Esophagus (tissue), 2 donors: ENCODE results near the gene WNT11. TPM values are rescaled to one million over a fixed set of nuclear protein-coding genes. Genes with fewer than 3 reads are reported as not detected.

Source experiments
- H3K27ac ChIP-seq, 2 donors: one replicate each; pipeline ENCODE4 v1.5.1; 2013; ENCODE audit warnings: low read depth in 2 of 2, mild to moderate bottlenecking in 2 of 2, inconsistent platforms in 1 of 2, low read length in 1 of 2, moderate library complexity in 1 of 2
- H3K27me3 ChIP-seq, 2 donors: one replicate each; pipeline ENCODE4 v1.6.1; 2013; ENCODE audit warnings: low read length in 2 of 2, control low read depth in 1 of 2, mild to moderate bottlenecking in 1 of 2; ENCODE audit not compliant: insufficient read depth in 2 of 2, control insufficient read depth in 1 of 2
- H3K36me3 ChIP-seq, 2 donors: one replicate each; pipeline ENCODE4 v1.6.1; 2013; ENCODE audit warnings: low read length in 1 of 2; ENCODE audit not compliant: control insufficient read depth in 2 of 2, insufficient read depth in 2 of 2
- H3K4me1 ChIP-seq, 2 donors: one replicate each; pipeline ENCODE4 v1.6.1; 2013; ENCODE audit warnings: low read length in 1 of 2; ENCODE audit not compliant: control insufficient read depth in 2 of 2, insufficient read depth in 2 of 2
- H3K4me3 ChIP-seq, 2 donors: one replicate each; pipeline ENCODE4 v1.5.1; 2013; ENCODE audit warnings: low read length in 2 of 2, mild to moderate bottlenecking in 2 of 2, low read depth in 1 of 2, moderate library complexity in 1 of 2
- H3K9me3 ChIP-seq, 2 donors: one replicate each; pipeline ENCODE4 v1.6.1; 2013; ENCODE audit warnings: mild to moderate bottlenecking in 2 of 2, low read depth in 1 of 2, low read length in 1 of 2, moderate library complexity in 1 of 2; ENCODE audit not compliant: control insufficient read depth in 2 of 2, insufficient read depth in 1 of 2
- WGBS, 2 donors: extraction: QIAGEN DNeasy Blood & Tissue Kit; methylation state at CpG; one replicate each; pipeline ENCODE4 v1.1.7; 2013; 5-methylcytosine and 5-hydroxymethylcytosine counted together
- polyA plus RNA-seq, 2 donors: library from polyadenylated mRNA; stranded (reverse); fragments of 200-250 nt; gene quantifications; one replicate each; pipeline ENCODE4 v1.2.3, GENCODE V29; 2013
- donor health status: healthy with polysubstance abuse.
- donor health status: Bipolar disorder and iron deficiency.

Gene WNT11
- polyA plus RNA-seq, 2 donors: 0.20 to 0.25 TPM

- Histone ChIP-seq H3K9me3 (peaks cover 0 to 4% of the 10 kb centered on the region in 2 donors), H3K4me3 (no peak overlapping the region), H3K27ac (no peak overlapping the region), H3K4me1 (no peaks in the 10 kb centered on the region), H3K27me3 (no peaks in the 10 kb centered on the region), H3K36me3 (no peaks in the 10 kb centered on the region)
- 95 to 97% methylated on average over 11 of the region's 11 CpGs for WGBS, 2 donors
Observed at GRCh38 chr11:76246271-76246933, 40.1 kb upstream of the WNT11 start.

- no peaks in the 10 kb centered on the region for H3K4me1 ChIP-seq
- H3K9me3 ChIP-seq: peaks cover 0 to 4% of the 10 kb centered on the region in 2 donors
- WGBS, 2 donors: 71 to 79% methylated on average over 2 of the region's 2 CpGs
- H3K36me3 ChIP-seq: no peaks in the 10 kb centered on the region
- no peak overlapping the region for H3K4me3 ChIP-seq
- H3K27me3 ChIP-seq: no peaks in the 10 kb centered on the region
- no peak overlapping the region for H3K27ac ChIP-seq
Observed at GRCh38 chr11:76245720-76246119, 39.4 kb upstream of the WNT11 start.

- Histone ChIP-seq H3K9me3 (no peaks in the 10 kb centered on the region), H3K4me1 (no peaks in the 10 kb centered on the region), H3K4me3 (no peak overlapping the region), H3K27me3 (no peaks in the 10 kb centered on the region), H3K27ac (no peak overlapping the region), H3K36me3 (no peaks in the 10 kb centered on the region)
- 69 to 77% methylated on average over 4 of the region's 4 CpGs for WGBS, 2 donors
Observed at GRCh38 chr11:76244316-76244851, 38.1 kb upstream of the WNT11 start.

- H3K9me3 ChIP-seq: no peaks in the 10 kb centered on the region
- WGBS, 2 donors: 80% methylated on average over 7 of the region's 7 CpGs
- H3K27me3 ChIP-seq: no peaks in the 10 kb centered on the region
- no peak overlapping the region for H3K4me3 ChIP-seq
- H3K27ac ChIP-seq: no peak overlapping the region
- no peaks in the 10 kb centered on the region for H3K4me1 ChIP-seq
- H3K36me3 ChIP-seq: no peaks in the 10 kb centered on the region
Observed at GRCh38 chr11:76243957-76244285, 37.6 kb upstream of the WNT11 start.

- Histone ChIP-seq H3K36me3 (no peaks in the 10 kb centered on the region), H3K4me3 (no peak overlapping the region), H3K27ac (no peak overlapping the region), H3K9me3 (no peaks in the 10 kb centered on the region), H3K4me1 (no peaks in the 10 kb centered on the region), H3K27me3 (no peaks in the 10 kb centered on the region)
- WGBS, 2 donors: 46 to 47% methylated on average over 22 to 23 of the region's 23 CpGs
Observed at GRCh38 chr11:76243193-76243956, 37.1 kb upstream of the WNT11 start.

GRCh38 chr11:76242004-76242779 is 35.9 kb upstream of the WNT11 start:
- Histone ChIP-seq H3K27me3 (no peaks in the 10 kb centered on the region), H3K4me1 (no peaks in the 10 kb centered on the region), H3K36me3 (no peaks in the 10 kb centered on the region), H3K9me3 (no peaks in the 10 kb centered on the region), H3K27ac (no peak overlapping the region), H3K4me3 (no peak overlapping the region)
- WGBS, 2 donors: 90 to 93% methylated on average over 12 of the region's 12 CpGs

- Histone ChIP-seq H3K9me3 (no peaks in the 10 kb centered on the region), H3K27ac (no peak overlapping the region), H3K4me3 (no peak overlapping the region), H3K27me3 (no peaks in the 10 kb centered on the region), H3K36me3 (no peaks in the 10 kb centered on the region), H3K4me1 (no peaks in the 10 kb centered on the region)
- 84 to 91% methylated on average over 17 of the region's 17 CpGs for WGBS, 2 donors
Observed at GRCh38 chr11:76241243-76242000, 35.1 kb upstream of the WNT11 start.

- no peak overlapping the region for H3K27ac ChIP-seq
- H3K36me3 ChIP-seq: no peaks in the 10 kb centered on the region
- H3K4me3 ChIP-seq: no peak overlapping the region
- no peaks in the 10 kb centered on the region for H3K4me1 ChIP-seq
- no peaks in the 10 kb centered on the region for H3K9me3 ChIP-seq
- WGBS, 2 donors: 84 to 93% methylated on average over 7 of the region's 7 CpGs
- H3K27me3 ChIP-seq: no peaks in the 10 kb centered on the region
Observed at GRCh38 chr11:76240666-76241065, 34.4 kb upstream of the WNT11 start.

- H3K36me3 ChIP-seq: no peaks in the 10 kb centered on the region
- H3K27me3 ChIP-seq: no peaks in the 10 kb centered on the region
- 94% methylated on average over 7 of the region's 7 CpGs for WGBS, 2 donors
Observed at GRCh38 chr11:76240161-76240540, 33.8 kb upstream of the WNT11 start.

More at GRCh38 chr11:76240161-76240540, 33.8 kb upstream of the WNT11 start:
- no peaks in the 10 kb centered on the region for H3K9me3 ChIP-seq
- H3K4me3 ChIP-seq: no peak overlapping the region
- no peaks in the 10 kb centered on the region for H3K4me1 ChIP-seq
- no peak overlapping the region for H3K27ac ChIP-seq
